Testis (tissue), 3 donors: ENCODE measurements around the gene RBFOX1. TPM values are rescaled to one million over a fixed set of nuclear protein-coding genes. Genes with fewer than 3 reads are reported as not detected.

Experiments
- DNase-seq: peaks from one replicate; pipeline ENCODE4 v3.0.0-alpha.2; 2019
- H3K27ac ChIP-seq, 2 donors: fragments of 200-600 bp; sonication (generic); one replicate each; pipeline ENCODE4 v1.5.1; 2019
- H3K27me3 ChIP-seq: fragments of 200-600 bp; sonication (generic); one replicate; pipeline ENCODE4 v1.5.1; 2019
- H3K36me3 ChIP-seq: fragments of 200-600 bp; sonication (generic); one replicate; pipeline ENCODE4 v1.5.1; 2017; ENCODE audit warnings: low read depth; ENCODE audit errors: missing control alignments
- H3K4me1 ChIP-seq: fragments of 200-600 bp; sonication (generic); one replicate; pipeline ENCODE4 v1.5.1; 2019
- H3K4me3 ChIP-seq, 2 donors: fragments of 200-600 bp; sonication (generic); one replicate each; pipeline ENCODE4 v1.5.1; 2017 to 2019
- H3K9me3 ChIP-seq: fragments of 200-600 bp; sonication (generic); one replicate; pipeline ENCODE4 v1.5.1; 2017
- POLR2A ChIP-seq: fragments of 450-650 bp; IDR thresholded peaks from one replicate; pipeline ENCODE4 v1.6.1; 2017; ENCODE audit warnings: antibody characterized with exemption, mild to moderate bottlenecking, moderate library complexity
- WGBS, 2 donors: methylation state at CpG; one replicate each; pipeline ENCODE4 v1.1.5; 2018; 5-methylcytosine and 5-hydroxymethylcytosine counted together
- intact Hi-C: fragments of 100-400 bp; cut with DNase I; formaldehyde crosslinking; loops from one replicate; pipeline ENCODE4 v1.15.1; 2023; ENCODE audit warnings: low total_unique reads
- polyA plus RNA-seq: library from polyadenylated mRNA; stranded (reverse); fragments of 350-450 nt; fragmentation: Illumina TruSeq; extraction: RNeasy Lipid Tissue Mini Kit (QIAGEN cat#74804); gene quantifications from one replicate; pipeline ENCODE4 v1.2.3, GENCODE V29; 2014; ENCODE audit warnings: low read depth, low replicate concordance; ENCODE audit not compliant: insufficient read depth
- total RNA-seq, 2 donors: library from RNA; depleted of rRNA; stranded (reverse); fragments of >200 nt; gene quantifications; one replicate each; pipeline ENCODE4 v1.2.3, GENCODE V29; 2016
- TF ChIP-seq, protein P1 (sequence below), 3 experiments: fragments of 450-650 bp in 2 of 3; fragments of 200-600 bp in 1 of 3; sonication (generic) in 1 of 3; IDR thresholded peaks; one replicate each; pipeline ENCODE4 v1.5.1; 2016 to 2019; ENCODE audit warnings: antibody characterized with exemption in 3 of 3, mild to moderate bottlenecking in 2 of 3, moderate library complexity in 1 of 3

RBFOX1 gene
- total and polyA plus RNA-seq, 3 donors from 2014 or later: 0.68 to 2.8 (median 1.1) TPM

GRCh38 chr16:7449306-7449705, 116.7 kb downstream of the RBFOX1 start:
- H3K4me3 ChIP-seq: no peak overlapping the region
- no peaks in the 10 kb centered on the region for H3K27me3 ChIP-seq
- no peak overlapping the region for H3K27ac ChIP-seq
- 89 to 90% methylated on average over 3 of the region's 3 CpGs for WGBS, 2 donors
- DNase-seq: no peak
- no peaks in the 10 kb centered on the region for H3K9me3 ChIP-seq
- intact Hi-C loops: no loop called here
- H3K36me3 ChIP-seq: no peaks in the 10 kb centered on the region
- TF ChIP-seq, protein P1, sequence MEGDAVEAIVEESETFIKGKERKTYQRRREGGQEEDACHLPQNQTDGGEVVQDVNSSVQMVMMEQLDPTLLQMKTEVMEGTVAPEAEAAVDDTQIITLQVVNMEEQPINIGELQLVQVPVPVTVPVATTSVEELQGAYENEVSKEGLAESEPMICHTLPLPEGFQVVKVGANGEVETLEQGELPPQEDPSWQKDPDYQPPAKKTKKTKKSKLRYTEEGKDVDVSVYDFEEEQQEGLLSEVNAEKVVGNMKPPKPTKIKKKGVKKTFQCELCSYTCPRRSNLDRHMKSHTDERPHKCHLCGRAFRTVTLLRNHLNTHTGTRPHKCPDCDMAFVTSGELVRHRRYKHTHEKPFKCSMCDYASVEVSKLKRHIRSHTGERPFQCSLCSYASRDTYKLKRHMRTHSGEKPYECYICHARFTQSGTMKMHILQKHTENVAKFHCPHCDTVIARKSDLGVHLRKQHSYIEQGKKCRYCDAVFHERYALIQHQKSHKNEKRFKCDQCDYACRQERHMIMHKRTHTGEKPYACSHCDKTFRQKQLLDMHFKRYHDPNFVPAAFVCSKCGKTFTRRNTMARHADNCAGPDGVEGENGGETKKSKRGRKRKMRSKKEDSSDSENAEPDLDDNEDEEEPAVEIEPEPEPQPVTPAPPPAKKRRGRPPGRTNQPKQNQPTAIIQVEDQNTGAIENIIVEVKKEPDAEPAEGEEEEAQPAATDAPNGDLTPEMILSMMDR (IDR thresholded peaks at IDR 0.05): no peak
- no peak for TF ChIP-seq POLR2A
- no peaks in the 10 kb centered on the region for H3K4me1 ChIP-seq

DNA sequence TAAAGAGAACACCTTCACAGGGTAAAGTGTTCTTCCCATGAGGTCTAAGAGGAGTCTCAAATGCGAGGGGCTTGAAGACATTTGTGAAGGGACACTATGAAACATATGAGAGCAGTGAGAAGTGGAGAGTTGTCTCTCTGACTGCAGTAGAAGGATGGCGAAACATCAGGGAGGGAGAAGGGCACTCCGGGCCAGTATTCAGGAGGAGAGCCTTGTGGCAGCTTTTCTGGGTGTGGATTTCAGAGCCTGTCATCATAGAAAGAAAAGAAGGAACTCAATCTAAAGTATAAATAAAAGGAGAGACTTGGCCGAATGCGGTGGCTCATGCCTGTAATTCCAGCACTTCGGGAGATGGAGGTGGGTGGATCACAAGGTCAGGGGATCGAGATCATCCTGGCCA, 117.2 kb downstream of the RBFOX1 start:
- no peak for DNase-seq
- TF ChIP-seq, protein P1 (IDR thresholded peaks at IDR 0.05): no peak
- no peak for TF ChIP-seq POLR2A
- H3K27ac ChIP-seq: no peak overlapping the region
- WGBS, 2 donors: 87 to 92% methylated on average over 7 of the region's 7 CpGs
- no peak overlapping the region for H3K4me3 ChIP-seq
- no peaks in the 10 kb centered on the region for H3K27me3 ChIP-seq
- intact Hi-C loops: no loop called here
- no peaks in the 10 kb centered on the region for H3K36me3 ChIP-seq
- H3K9me3 ChIP-seq: no peaks in the 10 kb centered on the region
- no peaks in the 10 kb centered on the region for H3K4me1 ChIP-seq

DNA sequence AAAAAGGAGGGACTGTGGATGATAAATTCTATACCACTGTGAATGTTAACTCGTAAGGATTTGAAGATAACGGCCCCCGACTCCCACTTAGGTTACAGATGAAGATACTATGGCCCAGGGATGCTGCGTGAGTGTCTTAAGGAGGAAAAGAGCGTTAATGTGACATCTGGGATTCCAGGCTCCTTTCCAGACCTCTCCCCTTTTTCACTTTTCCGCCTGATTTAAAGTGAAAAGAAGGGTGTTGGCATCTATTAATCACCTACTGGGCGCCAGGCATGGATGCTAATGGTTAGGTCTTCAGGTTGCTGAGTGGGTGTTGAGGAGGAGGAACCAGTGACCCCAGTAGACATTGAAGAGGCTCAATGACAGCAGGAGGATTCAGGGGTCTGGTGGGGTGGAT, 117.8 kb downstream of the RBFOX1 start:
- WGBS, 2 donors: 58 to 63% methylated on average over 7 of the region's 7 CpGs
- no peak for DNase-seq
- Histone ChIP-seq H3K9me3 (no peaks in the 10 kb centered on the region), H3K27ac (no peak overlapping the region), H3K4me1 (no peaks in the 10 kb centered on the region), H3K4me3 (no peak overlapping the region), H3K36me3 (no peaks in the 10 kb centered on the region), H3K27me3 (no peaks in the 10 kb centered on the region)
- TF ChIP-seq POLR2A: no peak
- intact Hi-C loops: no loop called here

GRCh38 chr16:7452090-7452489, 119.4 kb downstream of the RBFOX1 start:
- H3K27ac ChIP-seq: no peak overlapping the region
- no peaks in the 10 kb centered on the region for H3K36me3 ChIP-seq
- 82 to 90% methylated on average over 6 of the region's 6 CpGs for WGBS, 2 donors
- H3K27me3 ChIP-seq: no peaks in the 10 kb centered on the region
- intact Hi-C loops: no loop called here
- no peaks in the 10 kb centered on the region for H3K9me3 ChIP-seq
- H3K4me3 ChIP-seq: no peak overlapping the region
- H3K4me1 ChIP-seq: no peaks in the 10 kb centered on the region
- DNase-seq: no peak
- no peak for TF ChIP-seq POLR2A
- TF ChIP-seq, protein P1 (IDR thresholded peaks at IDR 0.05): no peak

DNA sequence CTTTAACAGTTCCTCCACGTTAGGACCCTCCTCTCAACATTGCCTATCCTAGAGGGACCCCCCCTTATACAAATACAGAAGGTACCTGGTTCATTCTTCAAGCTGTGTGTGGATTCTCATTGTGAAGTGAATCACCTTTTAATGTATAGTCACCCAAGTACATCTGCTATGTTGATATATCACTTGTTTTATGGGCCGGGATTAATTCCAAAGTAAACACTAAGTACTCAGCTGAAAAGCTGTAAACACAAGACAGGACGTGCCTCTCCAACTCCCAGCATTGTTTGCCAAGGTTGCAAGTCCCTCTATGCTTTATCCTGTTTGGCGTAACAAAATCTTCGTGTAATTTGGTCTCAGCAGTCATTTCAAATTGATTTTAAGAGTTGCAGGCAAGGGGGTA, 123.6 kb downstream of the RBFOX1 start:
- Histone ChIP-seq H3K9me3 (no peaks in the 10 kb centered on the region), H3K4me1 (no peaks in the 10 kb centered on the region), H3K36me3 (no peaks in the 10 kb centered on the region), H3K27ac (no peak overlapping the region), H3K4me3 (no peak overlapping the region), H3K27me3 (no peaks in the 10 kb centered on the region)
- TF ChIP-seq POLR2A: no peak
- TF ChIP-seq, protein P1 (IDR thresholded peaks at IDR 0.05): no peak
- intact Hi-C loops: no loop called here
- WGBS, 2 donors: 41 to 61% methylated on average over 5 of the region's 5 CpGs
- DNase-seq: no peak
